ENCODE data around the gene PTPN22. TPM values are rescaled to one million over a fixed set of nuclear protein-coding genes. Genes with fewer than 3 reads are reported as not detected.

Gene PTPN22
- total and polyA plus RNA-seq, 9 of the 15 experiments (the other 6 are each of a cell fraction or from before 2014, with no cell fraction given): 0.45 to 4.6 (median 1.1) TPM

DNA sequence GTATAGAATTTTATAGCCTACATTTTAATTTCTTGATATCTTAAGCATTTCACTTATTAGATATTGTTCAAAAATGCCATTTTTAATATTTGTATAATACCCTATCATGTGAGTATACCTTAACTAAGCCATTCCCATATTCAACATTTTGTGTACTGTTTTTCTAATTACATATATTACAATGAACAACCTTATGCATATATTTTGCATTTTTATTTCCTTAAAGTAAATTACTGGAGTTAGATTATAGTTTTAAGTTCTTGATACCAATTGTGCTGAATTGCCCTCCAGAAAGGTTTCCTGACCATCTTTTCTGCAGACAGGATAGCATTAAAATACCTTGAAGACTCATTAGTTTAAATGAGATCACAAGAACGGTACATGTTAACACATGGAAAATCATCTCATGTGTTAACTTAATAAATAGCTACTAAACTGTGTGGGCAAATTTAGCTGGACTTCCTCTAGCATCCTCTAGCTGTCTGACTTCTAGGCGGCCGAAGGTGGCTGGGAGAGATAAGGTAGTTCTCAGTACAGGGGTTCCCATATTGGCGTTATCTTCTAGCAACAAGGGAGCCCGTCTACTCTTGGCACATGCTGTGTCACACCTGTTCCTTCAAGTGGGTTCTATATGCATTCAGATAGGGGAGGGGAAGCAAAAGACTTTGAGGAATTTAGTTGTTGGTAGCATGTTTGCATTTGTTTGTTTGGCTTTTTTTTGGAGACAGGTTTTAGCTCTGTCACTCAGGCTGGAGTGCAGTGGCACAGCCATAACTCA lies 42.6 kb upstream of the PTPN22 start (continued):
- TF ChIP-seq, protein P1, sequence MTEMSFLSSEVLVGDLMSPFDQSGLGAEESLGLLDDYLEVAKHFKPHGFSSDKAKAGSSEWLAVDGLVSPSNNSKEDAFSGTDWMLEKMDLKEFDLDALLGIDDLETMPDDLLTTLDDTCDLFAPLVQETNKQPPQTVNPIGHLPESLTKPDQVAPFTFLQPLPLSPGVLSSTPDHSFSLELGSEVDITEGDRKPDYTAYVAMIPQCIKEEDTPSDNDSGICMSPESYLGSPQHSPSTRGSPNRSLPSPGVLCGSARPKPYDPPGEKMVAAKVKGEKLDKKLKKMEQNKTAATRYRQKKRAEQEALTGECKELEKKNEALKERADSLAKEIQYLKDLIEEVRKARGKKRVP (CRISPR knock-in tag; IDR thresholded peaks at IDR 0.05): peak; percentile 53; the same call in 1 of the 2 replicates
- peak; percentile 99 for TF ChIP-seq EP300 (IDR thresholded peaks at IDR 0.05; ENCODE audit: low read length)
- TF ChIP-seq ZNF232 (CRISPR knock-in tag; IDR thresholded peaks at IDR 0.05): no peak
- TF ChIP-seq SRSF9 (IDR thresholded peaks at IDR 0.05; ENCODE audit: borderline replicate concordance, low read depth, low read length): no peak
- TF ChIP-seq, protein P2, sequence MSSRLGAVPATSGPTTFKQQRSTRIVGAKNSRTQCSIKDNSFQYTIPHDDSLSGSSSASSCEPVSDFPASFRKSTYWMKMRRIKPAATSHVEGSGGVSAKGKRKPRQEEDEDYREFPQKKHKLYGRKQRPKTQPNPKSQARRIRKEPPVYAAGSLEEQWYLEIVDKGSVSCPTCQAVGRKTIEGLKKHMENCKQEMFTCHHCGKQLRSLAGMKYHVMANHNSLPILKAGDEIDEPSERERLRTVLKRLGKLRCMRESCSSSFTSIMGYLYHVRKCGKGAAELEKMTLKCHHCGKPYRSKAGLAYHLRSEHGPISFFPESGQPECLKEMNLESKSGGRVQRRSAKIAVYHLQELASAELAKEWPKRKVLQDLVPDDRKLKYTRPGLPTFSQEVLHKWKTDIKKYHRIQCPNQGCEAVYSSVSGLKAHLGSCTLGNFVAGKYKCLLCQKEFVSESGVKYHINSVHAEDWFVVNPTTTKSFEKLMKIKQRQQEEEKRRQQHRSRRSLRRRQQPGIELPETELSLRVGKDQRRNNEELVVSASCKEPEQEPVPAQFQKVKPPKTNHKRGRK (tag; IDR thresholded peaks at IDR 0.05): no peak
- no peak for TF ChIP-seq ZNF212 (CRISPR knock-in tag; IDR thresholded peaks at IDR 0.05)
- no peak for TF ChIP-seq SP2 (IDR thresholded peaks at IDR 0.05; ENCODE audit: extremely low read depth, low read depth, low read length, poor library complexity, severe bottlenecking)
- TF ChIP-seq, protein P3, sequence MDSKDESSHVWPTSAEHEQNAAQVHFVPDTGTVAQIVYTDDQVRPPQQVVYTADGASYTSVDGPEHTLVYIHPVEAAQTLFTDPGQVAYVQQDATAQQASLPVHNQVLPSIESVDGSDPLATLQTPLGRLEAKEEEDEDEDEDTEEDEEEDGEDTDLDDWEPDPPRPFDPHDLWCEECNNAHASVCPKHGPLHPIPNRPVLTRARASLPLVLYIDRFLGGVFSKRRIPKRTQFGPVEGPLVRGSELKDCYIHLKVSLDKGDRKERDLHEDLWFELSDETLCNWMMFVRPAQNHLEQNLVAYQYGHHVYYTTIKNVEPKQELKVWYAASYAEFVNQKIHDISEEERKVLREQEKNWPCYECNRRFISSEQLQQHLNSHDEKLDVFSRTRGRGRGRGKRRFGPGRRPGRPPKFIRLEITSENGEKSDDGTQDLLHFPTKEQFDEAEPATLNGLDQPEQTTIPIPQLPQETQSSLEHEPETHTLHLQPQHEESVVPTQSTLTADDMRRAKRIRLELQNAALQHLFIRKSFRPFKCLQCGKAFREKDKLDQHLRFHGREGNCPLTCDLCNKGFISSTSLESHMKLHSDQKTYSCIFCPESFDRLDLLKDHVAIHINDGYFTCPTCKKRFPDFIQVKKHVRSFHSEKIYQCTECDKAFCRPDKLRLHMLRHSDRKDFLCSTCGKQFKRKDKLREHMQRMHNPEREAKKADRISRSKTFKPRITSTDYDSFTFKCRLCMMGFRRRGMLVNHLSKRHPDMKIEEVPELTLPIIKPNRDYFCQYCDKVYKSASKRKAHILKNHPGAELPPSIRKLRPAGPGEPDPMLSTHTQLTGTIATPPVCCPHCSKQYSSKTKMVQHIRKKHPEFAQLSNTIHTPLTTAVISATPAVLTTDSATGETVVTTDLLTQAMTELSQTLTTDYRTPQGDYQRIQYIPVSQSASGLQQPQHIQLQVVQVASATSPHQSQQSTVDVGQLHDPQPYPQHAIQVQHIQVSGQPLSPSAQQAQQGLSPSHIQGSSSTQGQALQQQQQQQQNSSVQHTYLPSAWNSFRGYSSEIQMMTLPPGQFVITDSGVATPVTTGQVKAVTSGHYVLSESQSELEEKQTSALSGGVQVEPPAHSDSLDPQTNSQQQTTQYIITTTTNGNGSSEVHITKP (IDR thresholded peaks at IDR 0.05; ENCODE audit: partially characterized antibody): peak; percentile 56
- TF ChIP-seq, protein P4, sequence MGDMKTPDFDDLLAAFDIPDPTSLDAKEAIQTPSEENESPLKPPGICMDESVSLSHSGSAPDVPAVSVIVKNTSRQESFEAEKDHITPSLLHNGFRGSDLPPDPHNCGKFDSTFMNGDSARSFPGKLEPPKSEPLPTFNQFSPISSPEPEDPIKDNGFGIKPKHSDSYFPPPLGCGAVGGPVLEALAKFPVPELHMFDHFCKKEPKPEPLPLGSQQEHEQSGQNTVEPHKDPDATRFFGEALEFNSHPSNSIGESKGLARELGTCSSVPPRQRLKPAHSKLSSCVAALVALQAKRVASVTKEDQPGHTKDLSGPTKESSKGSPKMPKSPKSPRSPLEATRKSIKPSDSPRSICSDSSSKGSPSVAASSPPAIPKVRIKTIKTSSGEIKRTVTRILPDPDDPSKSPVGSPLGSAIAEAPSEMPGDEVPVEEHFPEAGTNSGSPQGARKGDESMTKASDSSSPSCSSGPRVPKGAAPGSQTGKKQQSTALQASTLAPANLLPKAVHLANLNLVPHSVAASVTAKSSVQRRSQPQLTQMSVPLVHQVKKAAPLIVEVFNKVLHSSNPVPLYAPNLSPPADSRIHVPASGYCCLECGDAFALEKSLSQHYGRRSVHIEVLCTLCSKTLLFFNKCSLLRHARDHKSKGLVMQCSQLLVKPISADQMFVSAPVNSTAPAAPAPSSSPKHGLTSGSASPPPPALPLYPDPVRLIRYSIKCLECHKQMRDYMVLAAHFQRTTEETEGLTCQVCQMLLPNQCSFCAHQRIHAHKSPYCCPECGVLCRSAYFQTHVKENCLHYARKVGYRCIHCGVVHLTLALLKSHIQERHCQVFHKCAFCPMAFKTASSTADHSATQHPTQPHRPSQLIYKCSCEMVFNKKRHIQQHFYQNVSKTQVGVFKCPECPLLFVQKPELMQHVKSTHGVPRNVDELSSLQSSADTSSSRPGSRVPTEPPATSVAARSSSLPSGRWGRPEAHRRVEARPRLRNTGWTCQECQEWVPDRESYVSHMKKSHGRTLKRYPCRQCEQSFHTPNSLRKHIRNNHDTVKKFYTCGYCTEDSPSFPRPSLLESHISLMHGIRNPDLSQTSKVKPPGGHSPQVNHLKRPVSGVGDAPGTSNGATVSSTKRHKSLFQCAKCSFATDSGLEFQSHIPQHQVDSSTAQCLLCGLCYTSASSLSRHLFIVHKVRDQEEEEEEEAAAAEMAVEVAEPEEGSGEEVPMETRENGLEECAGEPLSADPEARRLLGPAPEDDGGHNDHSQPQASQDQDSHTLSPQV (IDR thresholded peaks at IDR 0.05): peak; percentile 79
- TF ChIP-seq ZNF124 (CRISPR knock-in tag; IDR thresholded peaks at IDR 0.05): no peak
- TF ChIP-seq TCF7L2 (IDR thresholded peaks at IDR 0.05; ENCODE audit: low read depth, low read length): no peak
- no peak for TF ChIP-seq COPS2 (conservative IDR thresholded peaks at IDR 0.05)
- TF ChIP-seq FOXK1 (CRISPR knock-in tag; IDR thresholded peaks at IDR 0.05; ENCODE audit: borderline replicate concordance): no peak
- TF ChIP-seq SMAD1 (IDR thresholded peaks at IDR 0.05; ENCODE audit: low read depth, low read length, partially characterized antibody): peak; percentile 94
- peak; percentile 90 to 91 for TF ChIP-seq FOXK2 (conservative IDR thresholded peaks at IDR 0.05 in 1 of 2, IDR thresholded peaks at IDR 0.05 in 1 of 2; ENCODE audit: low read depth in 2 of 2)
- peak in 1 of 2 experiments; percentile 89; a peak in 2 of 4 replicates for TF ChIP-seq NONO (IDR thresholded peaks at IDR 0.05; ENCODE audit: low read depth in 2 of 2, low read length in 1 of 2)
- peak; percentile 97 for TF ChIP-seq HLTF (IDR thresholded peaks at IDR 0.05)

Measured in K562 (cell line).